Breast epithelium (tissue), 4 donors: ENCODE measurements around the gene CLDN20. TPM values are rescaled to one million over a fixed set of nuclear protein-coding genes. Genes with fewer than 3 reads are reported as not detected.
A peak's percentile ranks its signal among the peaks of the same experiment; 100 is the strongest.
"Not testable (repeated sequence)": the region's sequence is repeated elsewhere in the genome, so short reads cannot be mapped to it uniquely, and the experiment has no call there.

Experiments used
- DNase-seq, 2 donors: peaks; one replicate each; pipeline ENCODE4 v3.0.0-alpha.2; 2019; ENCODE audit warnings: low spot score in 2 of 2
- H3K27ac ChIP-seq, 2 donors: fragments of 200-600 bp; sonication (generic) in 1 of 2; one replicate each; pipeline ENCODE4 v1.5.1; 2016 to 2019; ENCODE audit warnings: mild to moderate bottlenecking in 1 of 2
- H3K27me3 ChIP-seq, 2 donors: fragments of 200-600 bp; sonication (generic) in 1 of 2; one replicate each; pipeline versions ENCODE4 v1.5.1 to v1.6.0; 2017 to 2019; ENCODE audit warnings: control low read depth in 1 of 2, mild to moderate bottlenecking in 1 of 2
- H3K36me3 ChIP-seq: fragments of 200-600 bp; one replicate; pipeline ENCODE4 v1.5.1; 2019
- H3K4me1 ChIP-seq, 2 donors: fragments of 200-600 bp; sonication (generic); one replicate each; pipeline ENCODE4 v1.5.1; 2016 to 2019; ENCODE audit warnings: control low read depth in 1 of 2
- H3K4me3 ChIP-seq, 3 donors: fragments of 200-600 bp; sonication (generic); 1 replicate in 2 of 3; 2 replicates in 1 of 3; pipeline ENCODE4 v1.5.1; 2016 to 2019; ENCODE audit warnings: mild to moderate bottlenecking in 3 of 3, moderate library complexity in 2 of 3
- H3K9me3 ChIP-seq, 2 donors: fragments of 200-600 bp; sonication (generic) in 1 of 2; one replicate each; pipeline ENCODE4 v1.5.1; 2016 to 2019; ENCODE audit warnings: control low read depth in 1 of 2
- CTCF ChIP-seq, 3 donors: fragments of 450-650 bp; IDR thresholded peaks; one replicate each; pipeline ENCODE4 v1.5.1; 2016 to 2017; ENCODE audit warnings: antibody characterized with exemption in 3 of 3, mild to moderate bottlenecking in 3 of 3, moderate library complexity in 3 of 3
- POLR2A ChIP-seq: fragments of 450-650 bp; IDR thresholded peaks from one replicate; pipeline ENCODE4 v1.6.1; 2016; ENCODE audit warnings: antibody characterized with exemption, mild to moderate bottlenecking, moderate library complexity
- POLR2AphosphoS5 ChIP-seq, 3 donors: sonication (generic); formaldehyde crosslinking; IDR thresholded peaks; one replicate each; pipeline ENCODE4 v1.6.1; 2017; ENCODE audit warnings: antibody characterized with exemption in 3 of 3
- intact Hi-C: fragments of 100-400 bp; cut with DNase I; formaldehyde crosslinking; loops from one replicate; pipeline ENCODE4 v1.15.1; 2023; ENCODE audit warnings: low total_unique reads
- total RNA-seq, 3 donors: library from RNA; depleted of rRNA; stranded (reverse); fragments of >200 nt; gene quantifications; one replicate each; pipeline ENCODE4 v1.1.0, GENCODE V29; 2016

The CLDN20 gene
- total RNA-seq, 3 donors from 2014 or later: not detected

- intact Hi-C loops: no loop called here
- Histone ChIP-seq H3K36me3 (no peaks in the 10 kb centered on the region), H3K27me3 (no peaks in the 10 kb centered on the region), H3K4me3 (no peak overlapping the region), H3K9me3 (no peaks in the 10 kb centered on the region), H3K4me1 (no peaks in the 10 kb centered on the region), H3K27ac (no peak overlapping the region)
- TF ChIP-seq CTCF (IDR thresholded peaks at IDR 0.05) (no peak), POLR2A (no peak), POLR2AphosphoS5 (IDR thresholded peaks at IDR 0.05) (no peak)
- DNase-seq: no peak
Observed at GRCh38 chr6:155311086-155311485, 47.3 kb downstream of the CLDN20 start.

GRCh38 chr6:155311583-155311982, 47.8 kb downstream of the CLDN20 start:
- Histone ChIP-seq H3K27me3 (no peaks in the 10 kb centered on the region), H3K4me1 (no peaks in the 10 kb centered on the region), H3K36me3 (no peaks in the 10 kb centered on the region), H3K9me3 (no peaks in the 10 kb centered on the region), H3K4me3 (no peak overlapping the region), H3K27ac (no peak overlapping the region)
- DNase-seq: no peak
- intact Hi-C loops: no loop called here
- TF ChIP-seq POLR2AphosphoS5 (IDR thresholded peaks at IDR 0.05): no peak
- TF ChIP-seq POLR2A: no peak

GRCh38 chr6:155312950-155313349, 49.1 kb downstream of the CLDN20 start:
- H3K4me1 ChIP-seq, H3K36me3 ChIP-seq, H3K27me3 ChIP-seq, DNase-seq, H3K9me3 ChIP-seq, H3K27ac ChIP-seq, intact Hi-C loops: not testable (repeated sequence)
- peak overlapping the region in 1 of 3 donors; percentile 89 for H3K4me3 ChIP-seq

GRCh38 chr6:155313602-155314091, 49.8 kb downstream of the CLDN20 start:
- Histone ChIP-seq H3K4me1 (no peaks in the 10 kb centered on the region), H3K27ac (peak overlapping the region; percentile 77 to 85), H3K4me3 (peak overlapping the region; percentile 86 to 95 (median 89)), H3K27me3 (no peaks in the 10 kb centered on the region), H3K36me3 (no peaks in the 10 kb centered on the region), H3K9me3 (no peaks in the 10 kb centered on the region)
- intact Hi-C loops: no loop called here
- no peak for DNase-seq
- TF ChIP-seq CTCF (IDR thresholded peaks at IDR 0.05) (no peak), POLR2A (no peak), POLR2AphosphoS5 (IDR thresholded peaks at IDR 0.05) (no peak)

GRCh38 chr6:155314092-155314772, 50.4 kb downstream of the CLDN20 start, which contains the start of gene TFB1M:
TSS of gene TFB1M (minus strand) at chr6:155314484. CDS start at chr6:155314428, 56 bp downstream.
- Histone ChIP-seq H3K36me3 (no peaks in the 10 kb centered on the region), H3K9me3 (no peaks in the 10 kb centered on the region), H3K4me3 (peak within 1 kb of the TSS; percentile 86 to 95 (median 89)), H3K27me3 (no peaks in the 10 kb centered on the region), H3K4me1 (no peaks in the 10 kb centered on the region), H3K27ac (peak within 1 kb of the TSS; percentile 77 to 85)
- TF ChIP-seq POLR2A (no peak), CTCF (IDR thresholded peaks at IDR 0.05) (no peak), POLR2AphosphoS5 (IDR thresholded peaks at IDR 0.05) (peak in 2 of 3 donors; percentile 59 to 83)
- intact Hi-C loops: no loop called here
- peak; percentile 97 to 98 for DNase-seq

GRCh38 chr6:155314773-155315515, 51.1 kb downstream of the CLDN20 start:
- DNase-seq: peak in 1 of 2 donors; percentile 34
- intact Hi-C loops: no loop called here
- peak overlapping the region; percentile 86 to 95 (median 89) for H3K4me3 ChIP-seq
- no peaks in the 10 kb centered on the region for H3K9me3 ChIP-seq
- H3K27ac ChIP-seq: peak overlapping the region; percentile 77 to 85
- H3K27me3 ChIP-seq: no peaks in the 10 kb centered on the region
- no peaks in the 10 kb centered on the region for H3K4me1 ChIP-seq
- TF ChIP-seq CTCF (IDR thresholded peaks at IDR 0.05) (no peak), POLR2AphosphoS5 (IDR thresholded peaks at IDR 0.05) (peak in 1 of 3 donors; percentile 56)
- no peaks in the 10 kb centered on the region for H3K36me3 ChIP-seq
